GM19397 (cell line): Measurements from ENCODE around the gene PLEKHA5.

Source experiments
- ATAC-seq: cut with Tn5 transposase; IDR thresholded peaks from one replicate; pipeline ENCODE4 v1.9.1; 2021; ENCODE audit warnings: mild to moderate bottlenecking, moderate library complexity; ENCODE audit not compliant: unreplicated experiment

Gene PLEKHA5

GRCh38 chr12:19260135-19260534 is 130.6 kb downstream of the PLEKHA5 start:
- no peak for ATAC-seq

GRCh38 chr12:19261773-19262172 is 132.2 kb downstream of the PLEKHA5 start:
- ATAC-seq, result no peak

- ATAC-seq, result no peak
These were observed 134.1 kb downstream of the PLEKHA5 start for GRCh38 chr12:19263672-19264071.

GRCh38 chr12:19273482-19274330 is 144.2 kb downstream of the PLEKHA5 start:
- ATAC-seq, result no peak

- no peak for ATAC-seq
These were observed 147.2 kb downstream of the PLEKHA5 start for GRCh38 chr12:19276767-19277166.

GRCh38 chr12:19277711-19278110 is 148.2 kb downstream of the PLEKHA5 start:
- no peak for ATAC-seq

- no peak for ATAC-seq
These were observed 148.9 kb downstream of the PLEKHA5 start for GRCh38 chr12:19278407-19278806.

- no peak for ATAC-seq
These were observed 152.7 kb downstream of the PLEKHA5 start for GRCh38 chr12:19282133-19282699.

- no peak for ATAC-seq
These were observed 155.1 kb downstream of the PLEKHA5 start for GRCh38 chr12:19284658-19285057.

- ATAC-seq, result no peak
These were observed 156.4 kb downstream of the PLEKHA5 start for GRCh38 chr12:19285793-19286448.

GRCh38 chr12:19287302-19287701 is 157.8 kb downstream of the PLEKHA5 start:
- ATAC-seq, result no peak

GRCh38 chr12:19288161-19288560 is 158.6 kb downstream of the PLEKHA5 start:
- no peak for ATAC-seq

GRCh38 chr12:19288603-19289244 is 159.2 kb downstream of the PLEKHA5 start:
- ATAC-seq, result no peak

GRCh38 chr12:19298836-19299605 is 169.5 kb downstream of the PLEKHA5 start:
- ATAC-seq, result no peak

- no peak for ATAC-seq
These were observed 170.2 kb downstream of the PLEKHA5 start for GRCh38 chr12:19299765-19300164.

- ATAC-seq, result no peak
These were observed 171.7 kb downstream of the PLEKHA5 start for GRCh38 chr12:19301223-19301622.

- ATAC-seq, result no peak
These were observed 172.2 kb downstream of the PLEKHA5 start for GRCh38 chr12:19301688-19302087.

GRCh38 chr12:19302100-19302640 is 172.6 kb downstream of the PLEKHA5 start:
- ATAC-seq, result no peak

- no peak for ATAC-seq
These were observed 174.0 kb downstream of the PLEKHA5 start for GRCh38 chr12:19303496-19303895.

- no peak for ATAC-seq
These were observed 174.7 kb downstream of the PLEKHA5 start for GRCh38 chr12:19304149-19304750.
